Vagina (tissue), 2 donors: ENCODE results near the gene CHMP6. TPM values are rescaled to one million over a fixed set of nuclear protein-coding genes. Genes with fewer than 3 reads are reported as not detected.
A peak's percentile ranks its signal among the peaks of the same experiment; 100 is the strongest.

ENCODE experiments used
- DNase-seq, 2 donors: peaks; one replicate each; pipeline ENCODE4 v3.0.0-alpha.2; 2017; ENCODE audit errors: extremely low spot score in 2 of 2
- H3K27ac ChIP-seq: fragments of 200-600 bp; sonication (generic); one replicate; pipeline ENCODE4 v1.5.1; 2019
- H3K27me3 ChIP-seq: fragments of 200-600 bp; sonication (generic); one replicate; pipeline ENCODE4 v1.5.1; 2019
- H3K36me3 ChIP-seq, 2 donors: fragments of 200-600 bp; sonication (generic); one replicate each; pipeline ENCODE4 v1.5.1; 2017 to 2019
- H3K4me1 ChIP-seq: fragments of 200-600 bp; sonication (generic); one replicate; pipeline ENCODE4 v1.5.1; 2019
- H3K4me3 ChIP-seq, 2 donors: fragments of 200-600 bp; sonication (generic); 1 replicate in 1 of 2; 2 replicates in 1 of 2; pipeline ENCODE4 v1.5.1; 2016 to 2019
- H3K9me3 ChIP-seq: fragments of 200-600 bp; sonication (generic); one replicate; pipeline ENCODE4 v1.5.1; 2019
- POLR2A ChIP-seq, 2 donors: fragments of 450-650 bp; IDR thresholded peaks; one replicate each; pipeline ENCODE4 v1.6.1; 2017; ENCODE audit warnings: antibody characterized with exemption in 2 of 2, mild to moderate bottlenecking in 2 of 2, moderate library complexity in 2 of 2
- POLR2AphosphoS5 ChIP-seq, 2 donors: sonication (generic); formaldehyde crosslinking; IDR thresholded peaks; one replicate each; pipeline ENCODE4 v1.9.0; 2017; ENCODE audit warnings: antibody characterized with exemption in 2 of 2, mild to moderate bottlenecking in 2 of 2, low read depth in 1 of 2; ENCODE audit not compliant: insufficient read depth in 1 of 2
- intact Hi-C: fragments of 100-400 bp; cut with DNase I; formaldehyde crosslinking; loops from one replicate; pipeline ENCODE4 v1.15.1; 2023
- total RNA-seq: library from RNA; depleted of rRNA; stranded (reverse); fragments of >200 nt; gene quantifications from one replicate; pipeline ENCODE4 v1.2.3, GENCODE V29; 2016
- TF ChIP-seq, protein P1 (sequence below), 3 experiments: fragments of 450-650 bp in 2 of 3; fragments of 200-600 bp in 1 of 3; sonication (generic) in 1 of 3; IDR thresholded peaks; one replicate each; pipeline ENCODE4 v1.5.1; 2017 to 2019; ENCODE audit warnings: antibody characterized with exemption in 3 of 3, mild to moderate bottlenecking in 2 of 3, moderate library complexity in 2 of 3

The CHMP6 gene
- total RNA-seq, 1 donor from 2014 or later = 31.7 TPM

DNA sequence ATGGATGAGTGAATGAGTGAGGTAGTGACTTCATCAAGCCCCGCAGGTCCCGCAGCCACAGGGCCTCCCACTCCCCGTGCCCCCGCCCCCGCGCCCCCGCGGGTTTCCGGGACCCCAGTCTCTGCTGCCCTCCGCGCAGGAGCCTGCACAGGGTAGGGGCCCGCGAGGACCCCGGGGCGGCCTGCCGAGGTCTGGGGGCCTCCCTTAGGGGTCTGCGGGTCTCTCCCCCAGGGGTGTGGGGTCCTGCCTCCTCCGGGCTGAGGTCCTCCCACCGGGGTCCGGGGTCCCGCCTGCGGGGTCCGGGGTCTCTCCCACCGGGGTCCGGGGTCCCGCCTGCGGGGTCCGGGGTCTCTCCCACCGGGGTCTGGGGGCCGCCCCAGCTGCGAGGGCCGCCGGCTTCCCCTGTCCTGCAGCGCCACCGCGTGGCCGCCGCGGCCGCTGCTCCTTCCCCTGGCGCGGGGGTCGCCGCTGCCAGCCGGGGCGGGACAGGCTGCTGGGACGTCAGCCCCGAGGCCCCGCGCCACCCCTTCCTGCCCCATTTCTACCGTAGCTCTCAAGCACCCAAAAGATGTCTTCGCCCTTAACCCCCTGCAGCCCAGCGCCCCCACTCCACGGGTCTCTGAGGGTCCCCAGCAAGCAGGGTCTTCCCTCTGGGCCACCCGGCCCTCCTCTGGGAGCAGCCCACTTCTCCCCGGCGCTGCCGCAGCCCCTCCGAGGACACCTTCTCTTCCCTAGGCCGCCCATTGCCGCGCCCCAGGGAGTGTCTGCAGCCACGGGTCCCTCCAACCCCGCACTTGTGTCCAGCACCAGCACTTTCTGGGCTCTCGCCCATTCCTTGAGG lies 10.4 kb upstream of the CHMP6 start:
- Histone ChIP-seq H3K27ac (no peak overlapping the region), H3K27me3 (no peaks in the 10 kb centered on the region), H3K36me3 (no peaks in the 10 kb centered on the region), H3K9me3 (no peaks in the 10 kb centered on the region), H3K4me3 (peak overlapping the region in 1 of 2 donors; percentile 21), H3K4me1 (peaks cover 6% of the 10 kb centered on the region)
- DNase-seq = no peak
- intact Hi-C loops = loop anchor here (5.0 to 10.0 kb wide), 2 partner anchors 76 to 554 kb away; no protein-coding TSS in a partner anchor
- TF ChIP-seq POLR2AphosphoS5 (IDR thresholded peaks at IDR 0.05; ENCODE audit: insufficient read depth in 1 of 2, low read depth in 1 of 2) = no peak
- TF ChIP-seq, protein P1, sequence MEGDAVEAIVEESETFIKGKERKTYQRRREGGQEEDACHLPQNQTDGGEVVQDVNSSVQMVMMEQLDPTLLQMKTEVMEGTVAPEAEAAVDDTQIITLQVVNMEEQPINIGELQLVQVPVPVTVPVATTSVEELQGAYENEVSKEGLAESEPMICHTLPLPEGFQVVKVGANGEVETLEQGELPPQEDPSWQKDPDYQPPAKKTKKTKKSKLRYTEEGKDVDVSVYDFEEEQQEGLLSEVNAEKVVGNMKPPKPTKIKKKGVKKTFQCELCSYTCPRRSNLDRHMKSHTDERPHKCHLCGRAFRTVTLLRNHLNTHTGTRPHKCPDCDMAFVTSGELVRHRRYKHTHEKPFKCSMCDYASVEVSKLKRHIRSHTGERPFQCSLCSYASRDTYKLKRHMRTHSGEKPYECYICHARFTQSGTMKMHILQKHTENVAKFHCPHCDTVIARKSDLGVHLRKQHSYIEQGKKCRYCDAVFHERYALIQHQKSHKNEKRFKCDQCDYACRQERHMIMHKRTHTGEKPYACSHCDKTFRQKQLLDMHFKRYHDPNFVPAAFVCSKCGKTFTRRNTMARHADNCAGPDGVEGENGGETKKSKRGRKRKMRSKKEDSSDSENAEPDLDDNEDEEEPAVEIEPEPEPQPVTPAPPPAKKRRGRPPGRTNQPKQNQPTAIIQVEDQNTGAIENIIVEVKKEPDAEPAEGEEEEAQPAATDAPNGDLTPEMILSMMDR (IDR thresholded peaks at IDR 0.05) = peak; percentile 73 to 99 (median 76)

DNA sequence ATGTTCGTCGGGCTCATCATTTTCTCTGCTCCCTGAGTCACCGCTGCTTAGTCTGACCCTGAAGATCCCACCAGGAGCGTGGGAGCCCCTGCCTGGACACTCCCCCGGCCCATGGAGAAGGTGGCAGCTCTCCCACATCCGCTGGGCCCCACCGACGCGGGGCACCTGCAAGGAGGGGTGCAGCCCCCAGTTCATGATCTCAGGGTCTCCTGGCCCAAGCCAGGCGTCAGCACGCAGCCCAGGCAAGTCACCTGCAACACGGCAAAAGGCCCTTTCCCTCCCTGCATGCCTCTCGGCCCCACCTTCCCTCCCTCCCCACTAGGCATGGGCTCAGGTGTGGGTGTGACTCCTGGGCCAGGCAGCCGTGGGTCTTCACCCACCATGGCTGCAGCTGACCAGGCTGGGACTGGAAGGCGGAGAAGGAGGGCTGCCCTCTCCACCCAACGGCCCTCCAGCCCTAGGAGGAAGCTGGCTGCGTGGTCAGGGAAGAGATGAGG lies 9.7 kb upstream of the CHMP6 start:
- intact Hi-C loops = loop anchor here (5.0 to 10.0 kb wide), 2 partner anchors 77 to 555 kb away; no protein-coding TSS in a partner anchor
- TF ChIP-seq, protein P1 (IDR thresholded peaks at IDR 0.05) = no peak
- no peak for TF ChIP-seq POLR2AphosphoS5 (IDR thresholded peaks at IDR 0.05; ENCODE audit: insufficient read depth in 1 of 2, low read depth in 1 of 2)
- no peak for TF ChIP-seq POLR2A (IDR thresholded peaks at IDR 0.05)
- Histone ChIP-seq H3K4me1 (peaks cover 6% of the 10 kb centered on the region), H3K27ac (no peak overlapping the region), H3K4me3 (no peak overlapping the region), H3K27me3 (no peaks in the 10 kb centered on the region), H3K9me3 (no peaks in the 10 kb centered on the region), H3K36me3 (no peaks in the 10 kb centered on the region)
- DNase-seq = no peak

DNA sequence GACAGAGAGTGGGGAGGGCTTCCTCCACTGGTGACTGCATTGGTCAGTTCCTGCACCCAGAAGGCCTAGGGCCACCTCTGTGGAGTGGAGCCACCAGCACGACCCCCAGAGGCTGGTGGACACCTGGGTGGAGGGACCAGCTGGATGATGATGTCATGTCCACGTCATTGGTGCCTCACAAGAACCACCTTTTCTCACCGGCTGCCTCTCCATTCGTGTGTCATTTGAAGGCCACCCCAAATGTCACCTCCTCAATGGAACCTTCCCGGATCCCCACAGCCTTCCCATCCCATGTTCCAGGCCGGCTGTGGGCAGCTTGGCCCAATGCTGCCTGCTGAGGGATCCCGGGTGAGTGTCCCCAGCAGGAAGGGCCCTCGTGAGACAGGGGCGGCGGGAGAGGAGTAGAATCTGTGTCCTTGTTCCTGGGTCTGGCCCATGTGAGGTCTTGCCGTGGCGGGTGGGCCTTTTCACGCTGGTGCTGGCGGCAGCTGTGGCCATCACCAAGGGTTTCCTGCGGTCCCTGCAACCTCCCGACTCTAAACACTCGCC lies 9.1 kb upstream of the CHMP6 start:
- Histone ChIP-seq H3K4me3 (no peak overlapping the region), H3K27ac (no peak overlapping the region), H3K9me3 (no peaks in the 10 kb centered on the region), H3K27me3 (no peaks in the 10 kb centered on the region), H3K4me1 (peaks cover 6% of the 10 kb centered on the region), H3K36me3 (no peaks in the 10 kb centered on the region)
- TF ChIP-seq, protein P1 (IDR thresholded peaks at IDR 0.05) = no peak
- TF ChIP-seq POLR2A (IDR thresholded peaks at IDR 0.05) = no peak
- no peak for TF ChIP-seq POLR2AphosphoS5 (IDR thresholded peaks at IDR 0.05; ENCODE audit: insufficient read depth in 1 of 2, low read depth in 1 of 2)
- intact Hi-C loops = loop anchor here (5.0 to 10.0 kb wide), 2 partner anchors 78 to 555 kb away; no protein-coding TSS in a partner anchor
- no peak for DNase-seq

DNA sequence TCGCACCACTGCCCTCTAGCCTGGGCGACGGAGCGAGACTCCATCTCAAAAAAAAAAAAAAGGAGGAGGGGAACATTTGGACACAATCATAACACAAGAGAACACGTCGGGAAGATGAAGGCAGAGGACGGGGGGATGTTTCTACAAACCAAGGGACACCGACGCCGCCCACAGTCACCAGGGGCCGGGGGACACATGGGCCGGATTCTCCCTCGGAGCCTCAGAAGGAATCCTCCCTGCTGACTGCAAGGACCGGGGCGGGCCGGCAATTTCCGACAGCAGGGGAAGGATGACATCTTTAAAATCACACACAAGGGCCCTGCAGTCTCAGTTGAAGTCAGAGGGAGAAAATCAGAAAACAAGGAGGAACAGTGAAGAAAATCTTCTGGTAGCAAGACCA lies 8.1 kb upstream of the CHMP6 start:
- H3K4me1 ChIP-seq = peaks cover 6% of the 10 kb centered on the region
- no peaks in the 10 kb centered on the region for H3K27me3 ChIP-seq
- no peak overlapping the region for H3K27ac ChIP-seq
- intact Hi-C loops = loop anchor here (5.0 to 10.0 kb wide), 2 partner anchors 79 to 556 kb away; no protein-coding TSS in a partner anchor
- H3K36me3 ChIP-seq = no peaks in the 10 kb centered on the region
- DNase-seq = no peak
- no peak overlapping the region for H3K4me3 ChIP-seq
- H3K9me3 ChIP-seq = no peaks in the 10 kb centered on the region
- no peak for TF ChIP-seq POLR2A (IDR thresholded peaks at IDR 0.05)

DNA sequence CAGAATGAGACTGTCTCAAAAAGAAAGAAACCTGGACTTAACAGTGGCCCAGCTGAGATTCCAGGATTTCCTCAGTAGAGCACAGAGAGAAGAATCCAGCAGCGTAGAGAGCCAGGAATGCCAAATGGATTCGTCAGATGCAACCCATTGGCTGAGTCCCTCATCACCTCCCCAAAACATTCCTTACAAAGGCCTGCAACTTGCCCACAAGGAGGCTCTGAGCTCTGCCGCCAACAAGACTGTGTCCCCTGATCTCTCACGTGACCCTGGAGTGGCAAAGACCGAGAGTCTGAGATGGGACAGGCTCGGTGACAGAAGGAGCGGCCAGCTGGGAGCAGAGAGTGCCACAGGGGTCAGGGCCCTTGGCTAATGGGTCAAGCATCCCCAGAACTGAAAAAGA lies 6.9 kb upstream of the CHMP6 start:
- TF ChIP-seq, protein P1 (IDR thresholded peaks at IDR 0.05) = no peak
- TF ChIP-seq POLR2AphosphoS5 (IDR thresholded peaks at IDR 0.05; ENCODE audit: insufficient read depth in 1 of 2, low read depth in 1 of 2) (no peak), POLR2A (IDR thresholded peaks at IDR 0.05) (no peak)
- Histone ChIP-seq H3K9me3 (no peaks in the 10 kb centered on the region), H3K4me3 (no peak overlapping the region), H3K4me1 (peaks cover 14% of the 10 kb centered on the region), H3K36me3 (no peaks in the 10 kb centered on the region), H3K27me3 (no peaks in the 10 kb centered on the region), H3K27ac (no peak overlapping the region)
- intact Hi-C loops = loop anchor here (5.0 to 10.0 kb wide), 2 partner anchors 80 to 557 kb away; no protein-coding TSS in a partner anchor
- no peak for DNase-seq
